Right lobe of liver (tissue), 4 donors: Measurements from ENCODE around the gene TAMM41.

Experiments used
- CTCF ChIP-seq, 4 donors: fragments of 200-600 bp in 3 of 4; fragments of 450-650 bp in 1 of 4; IDR thresholded peaks; one replicate each; pipeline versions ENCODE4 v1.5.1 to v1.8.0; 2016 to 2022; ENCODE audit warnings: antibody characterized with exemption in 4 of 4, mild to moderate bottlenecking in 2 of 4
- POLR2A ChIP-seq: fragments of 450-650 bp; IDR thresholded peaks from one replicate; pipeline ENCODE4 v1.6.1; 2017; ENCODE audit warnings: antibody characterized with exemption, mild to moderate bottlenecking
- donor health status: DM: no; HTN: no; CAD: no.
- donor health status: DM: no; HTN: no; CAD: no.
- donor health status: DM: no; HTN: yes; CAD: no.

- TF ChIP-seq CTCF (IDR thresholded peaks at IDR 0.05) (no peak), POLR2A (no peak)
Observed at GRCh38 chr3:11768604-11769003, 78.1 kb downstream of the TAMM41 start.
